ENCODE data around the gene MINDY3.

Gene MINDY3

DNA sequence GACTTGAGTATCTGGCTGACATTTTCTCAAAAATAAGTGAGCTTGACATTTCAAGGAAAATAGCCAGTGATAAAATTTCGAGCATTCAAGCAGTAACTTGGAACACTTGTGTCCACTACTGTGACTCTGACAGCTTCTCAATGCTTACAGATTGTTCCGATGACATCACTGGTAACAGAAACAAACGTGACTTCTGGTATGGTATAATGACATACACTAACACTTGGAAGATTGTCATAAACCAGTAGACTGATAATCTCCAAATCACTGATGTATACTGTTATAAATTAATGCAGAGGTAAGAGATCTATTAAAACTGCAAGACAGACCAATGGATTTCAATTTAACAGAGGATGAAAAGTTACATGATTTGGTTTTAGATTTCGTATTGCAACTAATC, 6.5 kb downstream of the MINDY3 start (continued):
- no peak for TF ChIP-seq ZNF518A (tag by site-specific recombination; conservative IDR thresholded peaks at IDR 0.05; ENCODE audit: low read depth)
- TF ChIP-seq ZNF624 (tag by site-specific recombination; IDR thresholded peaks at IDR 0.05), result no peak
- no peak for TF ChIP-seq ZBTB11 (tag by site-specific recombination; conservative IDR thresholded peaks at IDR 0.05; ENCODE audit: low read depth)
- 0 out of 2 replicates have a peak, but pooled peaks have one; percentile 40 for TF ChIP-seq GFI1B (tag by site-specific recombination; IDR thresholded peaks at IDR 0.05)
- TF ChIP-seq PBX3 (CRISPR knock-in tag; IDR thresholded peaks at IDR 0.05), result no peak
- no peak for TF ChIP-seq ZNF280D (tag by site-specific recombination; IDR thresholded peaks at IDR 0.05)
- no peak for TF ChIP-seq ZNF677 (tag by site-specific recombination; IDR thresholded peaks at IDR 0.05)
- TF ChIP-seq ZNF416 (tag by site-specific recombination; IDR thresholded peaks at IDR 0.05), result no peak
- TF ChIP-seq ZNF133 (tag by site-specific recombination; IDR thresholded peaks at IDR 0.05), result no peak
- TF ChIP-seq TSHZ1 (tag by site-specific recombination; IDR thresholded peaks at IDR 0.05; ENCODE audit: borderline replicate concordance), result peak; percentile 79; the same call in 1 of the 2 replicates
- peak; percentile 53 for TF ChIP-seq ZNF366 (tag by site-specific recombination; conservative IDR thresholded peaks at IDR 0.05)
- no peak for TF ChIP-seq ZNF777 (tag by site-specific recombination; IDR thresholded peaks at IDR 0.05; ENCODE audit: borderline replicate concordance)
- no peak; the same call in 1 of the 2 replicates for TF ChIP-seq ZNF664 (tag by site-specific recombination; IDR thresholded peaks at IDR 0.05)
- no peak for TF ChIP-seq ZNF701 (tag by site-specific recombination; IDR thresholded peaks at IDR 0.05)
- TF ChIP-seq, protein P1, sequence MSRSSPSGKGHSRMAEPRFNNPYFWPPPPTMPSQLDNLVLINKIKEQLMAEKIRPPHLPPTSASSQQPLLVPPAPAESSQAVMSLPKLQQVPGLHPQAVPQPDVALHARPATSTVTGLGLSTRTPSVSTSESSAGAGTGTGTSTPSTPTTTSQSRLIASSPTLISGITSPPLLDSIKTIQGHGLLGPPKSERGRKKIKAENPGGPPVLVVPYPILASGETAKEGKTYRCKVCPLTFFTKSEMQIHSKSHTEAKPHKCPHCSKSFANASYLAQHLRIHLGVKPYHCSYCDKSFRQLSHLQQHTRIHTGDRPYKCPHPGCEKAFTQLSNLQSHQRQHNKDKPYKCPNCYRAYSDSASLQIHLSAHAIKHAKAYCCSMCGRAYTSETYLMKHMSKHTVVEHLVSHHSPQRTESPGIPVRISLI (tag by site-specific recombination; IDR thresholded peaks at IDR 0.05), result no peak
- TF ChIP-seq ZNF548 (tag by site-specific recombination; IDR thresholded peaks at IDR 0.05), result no peak
- peak; percentile 65 for TF ChIP-seq SP7 (tag by site-specific recombination; IDR thresholded peaks at IDR 0.05)
- TF ChIP-seq ZNF510 (tag by site-specific recombination; IDR thresholded peaks at IDR 0.05; ENCODE audit: insufficient replicate concordance), result no peak
- no peak for TF ChIP-seq ZNF311 (tag by site-specific recombination; IDR thresholded peaks at IDR 0.05; ENCODE audit: borderline replicate concordance)
- TF ChIP-seq ZNF324 (tag by site-specific recombination; IDR thresholded peaks at IDR 0.05), result no peak
- TF ChIP-seq ZNF48 (tag by site-specific recombination; IDR thresholded peaks at IDR 0.05), result no peak
- peak; percentile 89 for TF ChIP-seq OSR2 (tag by site-specific recombination; IDR thresholded peaks at IDR 0.05)

Measured in HEK293 (cell line).